ENCODE results near the gene EEFSEC. TPM values are rescaled to one million over a fixed set of nuclear protein-coding genes. Genes with fewer than 3 reads are reported as not detected.

Gene EEFSEC
- total RNA-seq, 1 donor from 2014 or later = 10.1 TPM

- H3K4me3 ChIP-seq (ENCODE audit: low read depth, low read length) = no peak overlapping the region
- TF ChIP-seq CTCF (conservative IDR thresholded peaks at IDR 0.05; ENCODE audit: low read depth, low read length) = no peak
- no peak for DNase-seq (ENCODE audit: low read depth)
Observed at GRCh38 chr3:128430301-128430700, 277.0 kb downstream of the EEFSEC start.

DNA sequence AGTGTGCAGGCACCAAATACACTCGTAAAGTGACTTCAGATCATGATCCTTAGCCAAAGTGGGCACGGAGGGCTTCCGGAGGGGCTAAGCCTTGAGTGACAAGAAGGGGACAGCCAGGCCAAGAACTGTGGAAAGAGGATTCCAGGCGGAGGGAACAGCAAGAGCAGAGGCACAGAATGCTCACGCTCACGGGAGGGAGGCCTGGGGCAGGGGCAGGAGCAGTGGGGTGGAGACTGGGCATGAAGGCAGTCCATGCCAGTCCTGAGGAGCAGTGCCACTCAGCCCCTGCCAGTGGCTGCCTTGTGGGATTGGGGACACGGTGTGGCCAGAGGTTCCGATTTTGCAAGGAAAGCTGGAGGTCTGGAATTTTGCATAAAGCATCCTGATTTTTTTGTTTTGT is 277.4 kb downstream of the EEFSEC start:
- TF ChIP-seq CTCF (conservative IDR thresholded peaks at IDR 0.05; ENCODE audit: low read depth, low read length) = no peak
- H3K4me3 ChIP-seq (ENCODE audit: low read depth, low read length) = no peak overlapping the region

GRCh38 chr3:128431803-128432300 is 278.6 kb downstream of the EEFSEC start:
- no peak overlapping the region for H3K4me3 ChIP-seq (ENCODE audit: low read depth, low read length)
- no peak for TF ChIP-seq CTCF (conservative IDR thresholded peaks at IDR 0.05; ENCODE audit: low read depth, low read length)
- DNase-seq (ENCODE audit: low read depth) = no peak

More for the DNA sequence above, 277.4 kb downstream of the EEFSEC start:
- DNase-seq (ENCODE audit: low read depth) = no peak

DNA sequence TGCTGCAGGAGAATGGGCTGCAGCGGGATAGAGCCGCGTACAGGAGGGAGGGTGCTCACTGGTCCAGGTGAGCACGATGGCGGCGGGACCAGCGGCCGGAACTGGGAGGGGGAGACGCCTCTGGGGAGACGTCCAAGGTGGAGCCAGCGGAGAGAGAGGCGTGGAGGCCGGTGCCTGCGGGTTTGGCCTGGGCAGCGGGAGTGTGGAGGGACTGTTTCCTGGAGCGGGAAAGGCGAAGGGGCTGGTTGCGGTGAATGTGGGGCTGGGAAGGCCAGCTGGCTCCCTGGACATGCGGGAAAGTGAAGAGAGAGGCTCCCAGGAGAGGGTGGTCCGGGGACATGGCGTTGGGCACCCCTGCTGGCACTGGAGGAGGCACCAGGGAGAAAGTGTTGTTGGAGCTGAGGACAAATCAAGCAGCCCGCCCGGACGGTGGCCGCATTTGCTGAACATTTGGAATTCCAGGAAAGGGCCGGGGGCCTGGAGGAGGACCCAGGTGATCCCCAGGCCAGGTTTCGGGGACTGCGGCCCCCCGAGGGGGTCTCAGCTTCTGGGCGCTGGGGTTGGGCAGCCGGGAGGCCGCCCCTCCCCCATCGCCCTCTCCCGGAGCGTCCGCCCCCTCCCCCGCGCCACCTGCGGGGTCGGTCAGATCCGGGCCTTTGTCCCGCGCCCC is 279.2 kb downstream of the EEFSEC start:
- peak overlapping the region; percentile 8 for H3K4me3 ChIP-seq (ENCODE audit: low read depth, low read length)
- no peak for DNase-seq (ENCODE audit: low read depth)

GRCh38 chr3:128432971-128433836 is 279.9 kb downstream of the EEFSEC start:
- TF ChIP-seq CTCF (conservative IDR thresholded peaks at IDR 0.05; ENCODE audit: low read depth, low read length) = no peak
- no peak overlapping the region for H3K4me3 ChIP-seq (ENCODE audit: low read depth, low read length)
- no peak for DNase-seq (ENCODE audit: low read depth)

More for the DNA sequence above, 279.2 kb downstream of the EEFSEC start:
- TF ChIP-seq CTCF (conservative IDR thresholded peaks at IDR 0.05; ENCODE audit: low read depth, low read length) = no peak

DNA sequence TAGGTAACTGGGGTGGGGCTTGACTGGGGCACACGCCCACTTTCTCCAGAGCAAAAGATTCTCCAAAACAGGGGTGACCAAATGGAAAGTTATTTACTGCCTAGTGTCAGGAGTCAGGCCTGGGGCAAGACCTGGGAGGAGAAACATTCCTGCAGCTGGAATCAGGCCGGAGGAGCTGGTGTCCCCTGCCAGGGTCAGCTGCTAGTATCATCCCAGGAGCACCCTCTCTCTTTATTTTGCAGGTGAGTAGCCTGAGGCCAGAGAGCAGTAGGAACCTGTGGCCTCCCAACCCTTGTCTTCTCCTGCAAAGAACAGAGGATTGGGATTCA is 280.5 kb downstream of the EEFSEC start:
- no peak for TF ChIP-seq CTCF (conservative IDR thresholded peaks at IDR 0.05; ENCODE audit: low read depth, low read length)
- DNase-seq (ENCODE audit: low read depth) = no peak

More for the DNA sequence above, 280.5 kb downstream of the EEFSEC start:
- H3K4me3 ChIP-seq (ENCODE audit: low read depth, low read length) = no peak overlapping the region

Measured in epithelial cell of proximal tubule (primary cell).